ENCODE measurements around the gene PPP1R12C. TPM values are rescaled to one million over a fixed set of nuclear protein-coding genes. Genes with fewer than 3 reads are reported as not detected.

The PPP1R12C gene
- total and polyA plus RNA-seq, 2 donors from 2014 or later: 89.0 to 146 TPM

DNA sequence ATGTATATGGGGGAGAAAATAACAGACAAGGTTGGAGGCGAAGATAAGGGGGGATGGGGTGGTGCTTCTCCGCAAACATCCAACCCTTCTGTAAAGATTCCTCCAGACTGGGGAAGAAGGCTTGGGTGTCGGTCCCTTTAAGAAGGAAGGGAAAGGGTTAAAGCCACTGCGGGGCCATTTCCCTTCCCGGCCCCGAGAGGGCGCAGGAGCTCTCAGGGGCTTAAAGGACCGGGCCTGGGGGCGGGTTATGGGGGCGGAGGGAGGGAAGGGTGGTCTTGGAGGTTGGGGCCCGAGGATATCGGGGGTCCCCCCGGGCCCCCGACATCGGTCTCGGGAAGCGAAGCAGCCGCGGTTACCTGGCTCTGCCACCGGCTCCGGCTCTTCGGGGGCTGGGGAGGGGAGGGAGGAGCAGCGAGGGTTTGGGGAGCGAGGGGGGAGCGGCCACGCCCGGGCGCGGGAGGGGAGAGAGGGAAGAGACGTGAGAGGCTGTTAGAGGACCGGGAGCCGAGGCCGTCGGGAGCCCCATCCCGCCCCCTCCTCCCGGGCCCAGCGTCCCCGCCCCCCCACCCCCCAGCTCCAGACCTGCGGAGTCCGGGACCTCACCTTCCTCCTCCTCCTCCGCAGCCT lies 28.8 kb upstream of the PPP1R12C start:
- H3K36me3 ChIP-seq (ENCODE audit: control insufficient read depth in 2 of 3, insufficient read depth in 3 of 3, low read length in 3 of 3): no peaks in the 10 kb centered on the region
- no peak overlapping the region for H3K4me3 ChIP-seq (ENCODE audit: low read length in 3 of 3)
- no peak overlapping the region for H3K27ac ChIP-seq (ENCODE audit: low read depth in 2 of 2, low read length in 2 of 2)
- intact Hi-C loops (cut with DNase I): loop anchor here (10.0 kb wide), 1 partner anchor 359 kb away; no protein-coding TSS in a partner anchor
- TF ChIP-seq, protein P1, sequence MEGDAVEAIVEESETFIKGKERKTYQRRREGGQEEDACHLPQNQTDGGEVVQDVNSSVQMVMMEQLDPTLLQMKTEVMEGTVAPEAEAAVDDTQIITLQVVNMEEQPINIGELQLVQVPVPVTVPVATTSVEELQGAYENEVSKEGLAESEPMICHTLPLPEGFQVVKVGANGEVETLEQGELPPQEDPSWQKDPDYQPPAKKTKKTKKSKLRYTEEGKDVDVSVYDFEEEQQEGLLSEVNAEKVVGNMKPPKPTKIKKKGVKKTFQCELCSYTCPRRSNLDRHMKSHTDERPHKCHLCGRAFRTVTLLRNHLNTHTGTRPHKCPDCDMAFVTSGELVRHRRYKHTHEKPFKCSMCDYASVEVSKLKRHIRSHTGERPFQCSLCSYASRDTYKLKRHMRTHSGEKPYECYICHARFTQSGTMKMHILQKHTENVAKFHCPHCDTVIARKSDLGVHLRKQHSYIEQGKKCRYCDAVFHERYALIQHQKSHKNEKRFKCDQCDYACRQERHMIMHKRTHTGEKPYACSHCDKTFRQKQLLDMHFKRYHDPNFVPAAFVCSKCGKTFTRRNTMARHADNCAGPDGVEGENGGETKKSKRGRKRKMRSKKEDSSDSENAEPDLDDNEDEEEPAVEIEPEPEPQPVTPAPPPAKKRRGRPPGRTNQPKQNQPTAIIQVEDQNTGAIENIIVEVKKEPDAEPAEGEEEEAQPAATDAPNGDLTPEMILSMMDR (IDR thresholded peaks at IDR 0.05; ENCODE audit: borderline replicate concordance, extremely low read depth, insufficient read depth): no peak
- H3K27me3 ChIP-seq (ENCODE audit: control insufficient read depth, insufficient read depth, low read length): peaks cover 5% of the 10 kb centered on the region
- DNase-seq: no peak
- no peak overlapping the region for H3K9ac ChIP-seq (ENCODE audit: low read length in 3 of 3)
- no peaks in the 10 kb centered on the region for H3K9me3 ChIP-seq (ENCODE audit: control insufficient read depth in 2 of 3, insufficient read depth in 1 of 3, low read length in 3 of 3)
- FAIRE-seq: no peak
- H3K4me1 ChIP-seq (ENCODE audit: control insufficient read depth in 2 of 3, insufficient read depth in 2 of 3, low read depth in 1 of 3, low read length in 3 of 3): no peaks in the 10 kb centered on the region

DNA sequence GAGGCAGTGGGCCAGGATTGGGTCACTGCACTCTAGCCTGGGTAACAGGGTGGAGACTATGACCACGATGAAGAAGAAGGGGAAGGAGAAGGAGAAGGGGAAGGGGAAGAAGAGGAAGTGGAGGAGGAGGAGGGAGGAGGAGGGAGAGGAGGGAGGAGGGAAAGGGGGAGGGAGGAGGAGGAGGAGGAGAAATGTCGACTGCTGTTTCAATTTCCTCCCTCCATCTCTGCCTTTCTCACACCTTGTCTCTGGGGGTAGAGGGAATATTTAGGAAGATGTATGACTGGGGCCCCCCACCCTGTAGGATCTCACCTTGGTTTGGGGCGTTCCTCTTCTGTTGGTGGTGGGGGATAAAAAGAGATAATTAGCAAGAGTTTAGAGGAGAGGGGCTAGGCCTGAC lies 27.8 kb upstream of the PPP1R12C start:
- Histone ChIP-seq H3K4me3 (ENCODE audit: low read length in 3 of 3) (no peak overlapping the region), H3K27me3 (ENCODE audit: control insufficient read depth, insufficient read depth, low read length) (peaks cover 5% of the 10 kb centered on the region), H3K9me3 (ENCODE audit: control insufficient read depth in 2 of 3, insufficient read depth in 1 of 3, low read length in 3 of 3) (no peaks in the 10 kb centered on the region), H3K27ac (ENCODE audit: low read depth in 2 of 2, low read length in 2 of 2) (no peak overlapping the region), H3K36me3 (ENCODE audit: control insufficient read depth in 2 of 3, insufficient read depth in 3 of 3, low read length in 3 of 3) (no peaks in the 10 kb centered on the region), H3K4me1 (ENCODE audit: control insufficient read depth in 2 of 3, insufficient read depth in 2 of 3, low read depth in 1 of 3, low read length in 3 of 3) (no peaks in the 10 kb centered on the region), H3K9ac (ENCODE audit: low read length in 3 of 3) (no peak overlapping the region)
- intact Hi-C loops (cut with DNase I): loop anchor here (10.0 kb wide), 1 partner anchor 360 kb away; no protein-coding TSS in a partner anchor
- TF ChIP-seq, protein P1 (IDR thresholded peaks at IDR 0.05; ENCODE audit: borderline replicate concordance, extremely low read depth, insufficient read depth): no peak
- DNase-seq: no peak
- FAIRE-seq: no peak

DNA sequence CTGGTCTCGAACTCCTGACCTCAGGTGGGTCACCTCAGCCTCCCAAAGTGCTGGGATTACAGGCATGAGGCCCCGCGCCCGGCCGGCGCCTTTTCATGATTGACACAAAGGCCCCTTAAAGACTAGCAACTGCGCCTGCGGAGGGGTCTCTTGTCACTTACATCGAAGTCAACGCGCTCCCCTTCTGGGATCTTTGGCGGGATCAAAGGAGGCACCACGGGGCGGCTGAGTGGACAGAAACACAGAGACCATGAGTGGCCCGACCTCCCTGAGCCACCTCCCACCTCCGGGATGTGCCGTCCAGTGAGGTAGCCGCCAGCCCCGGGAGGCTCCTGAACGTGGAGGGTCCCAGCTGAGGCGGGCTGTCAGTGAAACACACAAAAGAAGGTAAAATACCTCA lies 24.3 kb upstream of the PPP1R12C start:
- Histone ChIP-seq H3K4me1 (ENCODE audit: control insufficient read depth in 2 of 3, insufficient read depth in 2 of 3, low read depth in 1 of 3, low read length in 3 of 3) (no peaks in the 10 kb centered on the region), H3K27ac (ENCODE audit: low read depth in 2 of 2, low read length in 2 of 2) (no peak overlapping the region), H3K27me3 (ENCODE audit: control insufficient read depth, insufficient read depth, low read length) (no peaks in the 10 kb centered on the region), H3K36me3 (ENCODE audit: control insufficient read depth in 2 of 3, insufficient read depth in 3 of 3, low read length in 3 of 3) (no peaks in the 10 kb centered on the region), H3K9me3 (ENCODE audit: control insufficient read depth in 2 of 3, insufficient read depth in 1 of 3, low read length in 3 of 3) (no peaks in the 10 kb centered on the region), H3K4me3 (ENCODE audit: low read length in 3 of 3) (no peak overlapping the region), H3K9ac (ENCODE audit: low read length in 3 of 3) (no peak overlapping the region)
- intact Hi-C loops (cut with DNase I): loop anchor here (10.0 kb wide), 1 partner anchor 363 kb away; no protein-coding TSS in a partner anchor
- no peak for FAIRE-seq
- TF ChIP-seq, protein P1 (IDR thresholded peaks at IDR 0.05; ENCODE audit: borderline replicate concordance, extremely low read depth, insufficient read depth): no peak
- no peak for DNase-seq
